Stimulated activated naive B cell treated with anti-CD40 and anti-IgM and Interleukin-4, amounts not matched to agents 10 μg/mL and 1 μg/mL and 100 μg/mL, for 72 hours (primary cell): ENCODE results near the gene ZNF829.

Experiments
- ATAC-seq, 2 donors: fragments of 150-1000 bp; cut with Tn5 transposase; replicated peaks; 2 replicates each; pipeline ENCODE4 v1.10.0; 2021; ENCODE audit warnings: moderate library complexity in 1 of 2
- DNase-seq: peaks from one replicate; pipeline ENCODE4 v3.0.0; 2021
- H3K27ac Mint-ChIP-seq: one replicate; pipeline ENCODE4 v1.8.0; 2022; ENCODE audit warnings: mild to moderate bottlenecking, mixed read lengths
- H3K27me3 Mint-ChIP-seq, 2 donors: one replicate each; pipeline ENCODE4 v1.8.0; 2022; ENCODE audit warnings: mixed read lengths in 2 of 2
- H3K36me3 Mint-ChIP-seq, 2 donors: one replicate each; pipeline ENCODE4 v1.8.0; 2022; ENCODE audit warnings: mixed read lengths in 2 of 2, mild to moderate bottlenecking in 1 of 2
- H3K4me1 Mint-ChIP-seq, 2 donors: one replicate each; pipeline ENCODE4 v1.8.0; 2022; ENCODE audit warnings: mixed read lengths in 2 of 2, mild to moderate bottlenecking in 1 of 2
- H3K4me3 Mint-ChIP-seq, 2 donors: one replicate each; pipeline ENCODE4 v1.8.0; 2022; ENCODE audit warnings: mild to moderate bottlenecking in 2 of 2, mixed read lengths in 2 of 2, moderate library complexity in 1 of 2
- H3K9me3 Mint-ChIP-seq, 2 donors: one replicate each; pipeline ENCODE4 v1.8.0; 2022; ENCODE audit warnings: mixed read lengths in 2 of 2, mild to moderate bottlenecking in 1 of 2

Gene ZNF829

GRCh38 chr19:36850559-36851442 is 65.3 kb downstream of the ZNF829 start, which contains the start of gene ZNF345:
Gene ZNF345, plus strand, starts transcription at chr19:36850876. Its CDS starts 25,955 bp downstream, at chr19:36876831.
- DNase-seq (peak; percentile 86), ATAC-seq (peak; percentile 82 to 83)
- no peaks in the 10 kb centered on the region for H3K27me3 Mint-ChIP-seq
- no peak within 1 kb of the TSS for H3K4me3 Mint-ChIP-seq
- no peak within 1 kb of the TSS for H3K27ac Mint-ChIP-seq
- H3K36me3 Mint-ChIP-seq: peaks cover 30 to 34% of the 10 kb centered on the region in 2 donors
- H3K9me3 Mint-ChIP-seq: peaks cover 7 to 8% of the 10 kb centered on the region in 2 donors
- peaks cover 5 to 10% of the 10 kb centered on the region in 2 donors for H3K4me1 Mint-ChIP-seq

- DNase-seq (peak; percentile 89), ATAC-seq (peak; percentile 88 to 92)
- Mint-ChIP-seq H3K4me3 (no peak overlapping the region), H3K27ac (no peak overlapping the region), H3K36me3 (peaks cover 33 to 36% of the 10 kb centered on the region in 2 donors), H3K27me3 (no peaks in the 10 kb centered on the region), H3K9me3 (peaks cover 4 to 8% of the 10 kb centered on the region in 2 donors), H3K4me1 (peaks cover 5 to 10% of the 10 kb centered on the region in 2 donors)
These were observed 66.2 kb downstream of the ZNF829 start for GRCh38 chr19:36849701-36850558.

- Mint-ChIP-seq H3K4me1 (peaks cover 5 to 10% of the 10 kb centered on the region in 2 donors), H3K27me3 (no peaks in the 10 kb centered on the region), H3K27ac (no peak overlapping the region), H3K9me3 (peaks cover 4 to 7% of the 10 kb centered on the region in 2 donors), H3K36me3 (peaks cover 33 to 35% of the 10 kb centered on the region in 2 donors), H3K4me3 (no peak overlapping the region)
- ATAC-seq (peak; percentile 14 to 16), DNase-seq (no peak)
These were observed 68.1 kb downstream of the ZNF829 start for GRCh38 chr19:36847968-36848367.

- peaks cover 6 to 10% of the 10 kb centered on the region in 2 donors for H3K9me3 Mint-ChIP-seq
- peak overlapping the region; percentile 65 for H3K27ac Mint-ChIP-seq
- no peak overlapping the region for H3K4me3 Mint-ChIP-seq
- H3K36me3 Mint-ChIP-seq: peaks cover 38 to 46% of the 10 kb centered on the region in 2 donors
- no peak for DNase-seq
- no peak for ATAC-seq
- no peaks in the 10 kb centered on the region for H3K27me3 Mint-ChIP-seq
- peaks cover 3 to 16% of the 10 kb centered on the region in 2 donors for H3K4me1 Mint-ChIP-seq
These were observed 77.2 kb downstream of the ZNF829 start for GRCh38 chr19:36838784-36839324.
